Thymus (tissue), 11 donors: ENCODE measurements around the gene PSMD4. TPM values are rescaled to one million over a fixed set of nuclear protein-coding genes. Genes with fewer than 3 reads are reported as not detected.

Source experiments
- DNase-seq, 9 donors: peaks; one replicate each; pipeline ENCODE4 v3.0.0-alpha.2; 2013; ENCODE audit warnings: low spot score in 9 of 9, low read depth in 6 of 9, missing footprints in 1 of 9
- H3K27ac ChIP-seq, 2 donors: one replicate each; pipeline ENCODE4 v1.5.1; 2013; ENCODE audit warnings: control low read depth in 1 of 2, low read depth in 1 of 2, low read length in 1 of 2, mild to moderate bottlenecking in 1 of 2, moderate library complexity in 1 of 2
- H3K27me3 ChIP-seq, 2 donors: one replicate each; pipeline ENCODE4 v1.5.1; 2013; ENCODE audit warnings: low read length in 1 of 2; ENCODE audit not compliant: control insufficient read depth in 2 of 2, insufficient read depth in 1 of 2
- H3K36me3 ChIP-seq, 2 donors: one replicate each; pipeline ENCODE4 v1.5.1; 2013; ENCODE audit warnings: low read length in 1 of 2, mild to moderate bottlenecking in 1 of 2, moderate library complexity in 1 of 2; ENCODE audit not compliant: control insufficient read depth in 2 of 2, insufficient read depth in 2 of 2
- H3K4me1 ChIP-seq, 2 donors: one replicate each; pipeline ENCODE4 v1.5.1; 2013; ENCODE audit warnings: low read length in 2 of 2; ENCODE audit not compliant: control insufficient read depth in 2 of 2, insufficient read depth in 2 of 2
- H3K4me3 ChIP-seq, 2 donors: one replicate each; pipeline ENCODE4 v1.5.1; 2013; ENCODE audit warnings: low read length in 2 of 2, control low read depth in 1 of 2, mild to moderate bottlenecking in 1 of 2
- H3K9me3 ChIP-seq, 2 donors: one replicate each; pipeline ENCODE4 v1.5.1; 2013; ENCODE audit warnings: low read length in 1 of 2, mild to moderate bottlenecking in 1 of 2; ENCODE audit not compliant: control insufficient read depth in 2 of 2, insufficient read depth in 1 of 2
- WGBS: extraction: QIAGEN DNeasy Blood & Tissue Kit; methylation state at CpG from one replicate; pipeline ENCODE4 v1.1.7; 2013; 5-methylcytosine and 5-hydroxymethylcytosine counted together
- polyA plus RNA-seq: library from polyadenylated mRNA; stranded (reverse); fragments of 200-250 nt; gene quantifications from one replicate; pipeline ENCODE4 v1.2.3, GENCODE V29; 2013
- total RNA-seq: library from RNA; stranded (reverse); fragments of 120-200 nt; gene quantifications from one replicate; pipeline ENCODE4 v1.2.4, GENCODE V29; 2013
- donor health status: healthy.

PSMD4 gene
- total and polyA plus RNA-seq, 2 donors: 157 to 272 TPM

- H3K36me3 ChIP-seq: peaks cover 85 to 94% of the 10 kb centered on the region in 2 donors
- no peaks in the 10 kb centered on the region for H3K9me3 ChIP-seq
- no peak overlapping the region for H3K4me3 ChIP-seq
- H3K4me1 ChIP-seq: no peaks in the 10 kb centered on the region
- peak overlapping the region in 1 of 2 donors; percentile 64 for H3K27ac ChIP-seq
- DNase-seq: no peak
- H3K27me3 ChIP-seq: no peaks in the 10 kb centered on the region
- WGBS: 93% methylated on average over 7 of the region's 7 CpGs
Measured at GRCh38 chr1:151311589-151312331, 57.2 kb downstream of the PSMD4 start.

DNA sequence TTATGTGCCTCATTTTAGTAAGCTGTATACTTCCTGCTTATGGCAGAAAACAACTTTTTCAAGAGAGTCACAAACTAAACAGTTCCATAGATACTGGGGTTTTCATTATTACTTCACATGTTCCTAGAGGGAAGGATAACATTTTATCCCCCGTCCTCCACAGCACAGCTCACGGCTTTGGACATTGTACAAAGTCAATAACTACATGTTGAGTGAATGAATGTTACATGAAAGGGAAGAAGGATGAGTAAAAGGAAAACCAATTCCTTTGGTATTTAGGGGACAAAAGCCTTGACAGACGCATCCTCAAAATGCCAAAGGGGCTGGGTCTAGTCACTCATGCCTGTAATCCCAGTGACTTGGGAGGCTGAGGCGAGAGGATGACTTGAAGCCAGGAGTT, 57.9 kb downstream of the PSMD4 start:
- Histone ChIP-seq H3K36me3 (peaks cover 79 to 94% of the 10 kb centered on the region in 2 donors), H3K27me3 (no peaks in the 10 kb centered on the region), H3K27ac (no peak overlapping the region), H3K9me3 (no peaks in the 10 kb centered on the region), H3K4me1 (no peaks in the 10 kb centered on the region), H3K4me3 (no peak overlapping the region)
- WGBS: 96% methylated on average over 4 of the region's 4 CpGs
- no peak for DNase-seq

- Histone ChIP-seq H3K4me3 (no peak overlapping the region), H3K27ac (no peak overlapping the region), H3K27me3 (no peaks in the 10 kb centered on the region), H3K4me1 (no peaks in the 10 kb centered on the region), H3K36me3 (peaks cover 75 to 94% of the 10 kb centered on the region in 2 donors), H3K9me3 (no peaks in the 10 kb centered on the region)
- WGBS: 97% methylated on average over 8 of the region's 8 CpGs
- DNase-seq: no peak
Measured at GRCh38 chr1:151312826-151313225, 58.3 kb downstream of the PSMD4 start.

DNA sequence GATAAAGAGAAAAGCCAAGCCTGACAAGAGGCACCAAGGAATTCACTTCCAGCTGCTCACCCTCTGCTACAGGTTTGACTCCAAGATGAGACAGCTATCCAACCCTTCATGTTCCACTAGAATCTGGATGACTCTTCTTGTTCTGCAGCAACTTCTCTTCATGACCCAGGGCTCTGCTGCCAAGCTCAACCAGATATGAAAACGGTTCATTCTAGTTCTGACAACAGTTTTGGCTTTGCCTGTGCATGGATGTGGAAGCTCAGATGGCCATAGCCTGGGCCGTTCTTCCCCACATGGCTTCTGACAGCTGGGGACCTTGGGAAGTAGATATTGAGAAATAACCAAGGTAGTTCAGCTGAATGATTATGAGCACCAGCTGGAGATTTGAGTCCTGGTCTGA, 59.0 kb downstream of the PSMD4 start:
- H3K36me3 ChIP-seq: peaks cover 68 to 88% of the 10 kb centered on the region in 2 donors
- no peak overlapping the region for H3K27ac ChIP-seq
- WGBS: 96% methylated on average over 2 of the region's 2 CpGs

DNA sequence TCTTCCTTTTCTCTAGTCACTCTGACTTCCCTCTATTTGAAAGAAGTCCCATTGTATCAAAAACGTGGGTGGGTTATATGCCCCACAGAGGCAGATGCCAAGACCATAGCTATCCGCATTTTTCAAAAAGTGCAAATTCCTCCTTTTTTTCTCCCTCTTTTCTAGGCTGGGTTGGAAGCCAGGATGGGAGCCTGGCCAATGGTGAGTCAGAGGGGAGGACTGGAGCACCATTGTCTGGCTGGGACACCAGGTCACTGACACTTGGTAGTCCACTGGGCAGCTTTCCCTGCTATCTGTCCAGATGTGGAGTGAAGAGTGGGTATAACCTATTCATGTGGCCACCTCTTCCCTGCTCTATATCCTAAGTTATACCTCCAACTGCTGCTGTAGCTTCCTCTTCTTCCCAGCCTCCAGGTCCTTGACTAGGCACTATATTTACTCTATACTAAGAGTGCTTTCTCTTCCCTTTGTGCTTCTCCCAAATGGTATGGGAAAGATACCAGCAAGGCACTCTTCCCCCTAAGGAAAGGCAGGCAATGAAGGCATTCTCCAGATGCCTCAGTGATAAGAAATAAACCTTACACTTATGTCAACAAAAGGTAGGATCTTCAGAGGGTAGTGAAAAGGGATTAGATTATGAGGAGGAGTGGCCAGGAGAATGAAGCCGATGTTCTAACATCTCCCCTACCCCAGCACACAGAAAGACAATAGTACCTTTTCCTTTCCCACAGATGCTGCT, 59.8 kb downstream of the PSMD4 start:
- Histone ChIP-seq H3K9me3 (no peaks in the 10 kb centered on the region), H3K36me3 (peaks cover 65 to 88% of the 10 kb centered on the region in 2 donors), H3K4me3 (no peak overlapping the region), H3K27me3 (no peaks in the 10 kb centered on the region), H3K4me1 (no peaks in the 10 kb centered on the region), H3K27ac (no peak overlapping the region)
- 92% methylated on average over 3 of the region's 3 CpGs for WGBS
- DNase-seq: no peak

More for the DNA sequence above, 59.0 kb downstream of the PSMD4 start:
- Histone ChIP-seq H3K4me1 (no peaks in the 10 kb centered on the region), H3K27me3 (no peaks in the 10 kb centered on the region), H3K4me3 (no peak overlapping the region), H3K9me3 (no peaks in the 10 kb centered on the region)
- no peak for DNase-seq

DNA sequence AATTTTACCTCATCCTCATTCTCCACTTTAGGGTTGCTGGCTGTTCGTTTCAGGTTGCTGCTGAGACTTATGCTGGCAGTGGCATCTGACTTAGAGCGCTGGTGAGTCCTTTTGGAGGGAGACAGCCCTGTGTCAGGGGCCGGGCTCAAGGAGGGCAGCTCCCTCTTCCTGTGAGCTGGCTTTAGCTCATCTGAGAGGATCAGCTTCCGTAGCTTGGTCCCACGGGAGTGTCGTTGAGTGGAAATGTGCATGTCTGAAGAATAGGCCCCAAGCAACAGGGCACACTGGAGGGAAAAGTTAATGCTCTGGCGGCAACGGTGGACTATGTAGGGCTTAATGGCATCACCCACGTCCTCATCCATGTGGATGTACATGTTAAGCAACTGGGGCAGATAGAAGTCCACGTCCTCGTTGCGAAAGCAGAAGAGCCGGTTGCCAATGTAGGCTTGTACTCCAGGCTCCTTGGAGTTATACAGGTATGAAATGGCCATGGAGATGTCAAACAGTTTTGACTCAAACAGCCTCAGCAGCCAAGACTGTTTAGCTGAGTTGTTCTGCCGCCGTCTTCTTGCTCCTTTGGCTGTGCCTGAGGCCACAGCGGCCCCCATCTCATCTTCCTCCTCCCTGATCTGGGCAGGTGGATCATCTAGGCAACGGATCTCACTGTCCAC, 61.2 kb downstream of the PSMD4 start:
- H3K36me3 ChIP-seq: peaks cover 63 to 86% of the 10 kb centered on the region in 2 donors
- H3K9me3 ChIP-seq: no peaks in the 10 kb centered on the region
- 98% methylated on average over 17 of the region's 17 CpGs for WGBS
- DNase-seq: no peak
- no peak overlapping the region for H3K27ac ChIP-seq
- H3K27me3 ChIP-seq: no peaks in the 10 kb centered on the region
- no peak overlapping the region for H3K4me3 ChIP-seq
- H3K4me1 ChIP-seq: no peaks in the 10 kb centered on the region

Other genes with a start within 250 kb of the PSMD4 start
- gene MINDY1, start 247.8 kb upstream of the PSMD4 start, total RNA-seq: 3.5 TPM
- 4.8 TPM for gene MINDY1, start 247.8 kb upstream of the PSMD4 start, polyA plus RNA-seq
- gene PRUNE1, start 246.3 kb upstream of the PSMD4 start, total RNA-seq: 16.2 TPM
- gene PRUNE1, start 246.3 kb upstream of the PSMD4 start, polyA plus RNA-seq: 16.7 TPM
- 0.52 TPM for gene BNIPL, start 218.1 kb upstream of the PSMD4 start, total RNA-seq
- gene BNIPL, start 218.1 kb upstream of the PSMD4 start, polyA plus RNA-seq: 6.2 TPM
- 0.80 TPM for gene C1orf56, start 207.0 kb upstream of the PSMD4 start, total RNA-seq
- 2.1 TPM for gene C1orf56, start 207.0 kb upstream of the PSMD4 start, polyA plus RNA-seq
- 92.0 TPM for gene CDC42SE1, start 195.1 kb upstream of the PSMD4 start, total RNA-seq
- gene CDC42SE1, start 195.1 kb upstream of the PSMD4 start, polyA plus RNA-seq: 95.9 TPM
- 10.8 TPM for gene MLLT11, start 194.3 kb upstream of the PSMD4 start, total RNA-seq
- 6.6 TPM for gene MLLT11, start 194.3 kb upstream of the PSMD4 start, polyA plus RNA-seq
- gene GABPB2, start 184.0 kb upstream of the PSMD4 start, total RNA-seq: 18.9 TPM
- 8.5 TPM for gene GABPB2, start 184.0 kb upstream of the PSMD4 start, polyA plus RNA-seq
- 1.5 TPM for gene SEMA6C, start 108.1 kb upstream of the PSMD4 start, total RNA-seq
- 24.3 TPM for gene SEMA6C, start 108.1 kb upstream of the PSMD4 start, polyA plus RNA-seq
- gene TNFAIP8L2, start 98.1 kb upstream of the PSMD4 start, total RNA-seq: 30.0 TPM
- gene TNFAIP8L2, start 98.1 kb upstream of the PSMD4 start, polyA plus RNA-seq: 32.8 TPM
- 11.9 TPM for gene LYSMD1, start 88.8 kb upstream of the PSMD4 start, total RNA-seq
- gene LYSMD1, start 88.8 kb upstream of the PSMD4 start, polyA plus RNA-seq: 7.7 TPM
- gene SCNM1, start 88.6 kb upstream of the PSMD4 start, total RNA-seq: 63.8 TPM
- gene SCNM1, start 88.6 kb upstream of the PSMD4 start, polyA plus RNA-seq: 75.2 TPM
- 0.38 TPM for gene TMOD4, start 78.8 kb upstream of the PSMD4 start, total RNA-seq
- gene TMOD4, start 78.8 kb upstream of the PSMD4 start, polyA plus RNA-seq: 1.0 TPM
- 47.2 TPM for gene VPS72, start 64.5 kb upstream of the PSMD4 start, total RNA-seq
- gene VPS72, start 64.5 kb upstream of the PSMD4 start, polyA plus RNA-seq: 40.2 TPM
- 30.7 TPM for gene PIP5K1A, start 56.2 kb upstream of the PSMD4 start, total RNA-seq
- 29.8 TPM for gene PIP5K1A, start 56.2 kb upstream of the PSMD4 start, polyA plus RNA-seq
- 9.8 TPM for gene ZNF687, start 27.6 kb downstream of the PSMD4 start, total RNA-seq
- gene ZNF687, start 27.6 kb downstream of the PSMD4 start, polyA plus RNA-seq: 11.1 TPM
- gene PI4KB, start 72.7 kb downstream of the PSMD4 start, total RNA-seq: 29.0 TPM
- 31.8 TPM for gene PI4KB, start 72.7 kb downstream of the PSMD4 start, polyA plus RNA-seq
- gene RFX5, start 92.5 kb downstream of the PSMD4 start, total RNA-seq: 89.4 TPM
- 32.9 TPM for gene RFX5, start 92.5 kb downstream of the PSMD4 start, polyA plus RNA-seq
- 6.1 TPM for gene SELENBP1, start 118.0 kb downstream of the PSMD4 start, total RNA-seq
- gene SELENBP1, start 118.0 kb downstream of the PSMD4 start, polyA plus RNA-seq: 6.4 TPM
- gene PSMB4, start 144.8 kb downstream of the PSMD4 start, total RNA-seq: 345 TPM
- gene PSMB4, start 144.8 kb downstream of the PSMD4 start, polyA plus RNA-seq: 371 TPM
- 18.5 TPM for gene POGZ, start 204.8 kb downstream of the PSMD4 start, total RNA-seq
- 33.5 TPM for gene POGZ, start 204.8 kb downstream of the PSMD4 start, polyA plus RNA-seq